HG02970 (cell line): ENCODE measurements around the gene RFFL.

Experiments
- ATAC-seq: cut with Tn5 transposase; IDR thresholded peaks from one replicate; pipeline ENCODE4 v1.9.1; 2021; ENCODE audit warnings: mild to moderate bottlenecking, moderate library complexity, moderate number of reproducible peaks; ENCODE audit not compliant: unreplicated experiment, low FRiP score

The RFFL gene

GRCh38 chr17:34980353-34980680, 83.2 kb downstream of the RFFL start, which contains the start of gene LIG3:
LIG3 (plus strand) TSS chr17:34980512; CDS start chr17:34983006, 2,494 bp downstream.
- ATAC-seq = peak; percentile 83

- no peak for ATAC-seq
These were observed 83.7 kb downstream of the RFFL start for GRCh38 chr17:34979650-34980352.

- no peak for ATAC-seq
These were observed 84.4 kb downstream of the RFFL start for GRCh38 chr17:34979153-34979552.

- no peak for ATAC-seq
These were observed 88.4 kb downstream of the RFFL start for GRCh38 chr17:34974794-34975785.

- no peak for ATAC-seq
These were observed 89.3 kb downstream of the RFFL start for GRCh38 chr17:34974179-34974578.

GRCh38 chr17:34961093-34961911, 102.2 kb downstream of the RFFL start, which contains the start of the genes CCT6B and ZNF830:
CCT6B (minus strand) TSS chr17:34961460; CDS start chr17:34961393, 67 bp downstream.
ZNF830 (plus strand) TSS chr17:34961540; CDS start chr17:34961567, 27 bp downstream.
- ATAC-seq = peak; percentile 87

GRCh38 chr17:34958438-34958837, 105.1 kb downstream of the RFFL start:
- ATAC-seq = no peak
